ENCODE results near the gene FSTL3.

- TF ChIP-seq POLR2AphosphoS5 (IDR thresholded peaks at IDR 0.05; ENCODE audit: borderline replicate concordance, low read depth, low read length): no peak
- no peak for TF ChIP-seq EZH2 (IDR thresholded peaks at IDR 0.05)
- TF ChIP-seq FOXP2 (optimal IDR thresholded peaks at IDR 0.05; ENCODE audit: control extremely low read depth, extremely low read length, insufficient read depth): no peak
These were observed 28.2 kb downstream of the FSTL3 start for GRCh38 chr19:704447-704741.
